HG03139 (cell line): ENCODE results near the gene IRAK2.
A peak's percentile ranks its signal among the peaks of the same experiment; 100 is the strongest.

Experiments
- ATAC-seq: cut with Tn5 transposase; IDR thresholded peaks from one replicate; pipeline ENCODE4 v1.9.1; 2021; ENCODE audit not compliant: unreplicated experiment

The IRAK2 gene

DNA sequence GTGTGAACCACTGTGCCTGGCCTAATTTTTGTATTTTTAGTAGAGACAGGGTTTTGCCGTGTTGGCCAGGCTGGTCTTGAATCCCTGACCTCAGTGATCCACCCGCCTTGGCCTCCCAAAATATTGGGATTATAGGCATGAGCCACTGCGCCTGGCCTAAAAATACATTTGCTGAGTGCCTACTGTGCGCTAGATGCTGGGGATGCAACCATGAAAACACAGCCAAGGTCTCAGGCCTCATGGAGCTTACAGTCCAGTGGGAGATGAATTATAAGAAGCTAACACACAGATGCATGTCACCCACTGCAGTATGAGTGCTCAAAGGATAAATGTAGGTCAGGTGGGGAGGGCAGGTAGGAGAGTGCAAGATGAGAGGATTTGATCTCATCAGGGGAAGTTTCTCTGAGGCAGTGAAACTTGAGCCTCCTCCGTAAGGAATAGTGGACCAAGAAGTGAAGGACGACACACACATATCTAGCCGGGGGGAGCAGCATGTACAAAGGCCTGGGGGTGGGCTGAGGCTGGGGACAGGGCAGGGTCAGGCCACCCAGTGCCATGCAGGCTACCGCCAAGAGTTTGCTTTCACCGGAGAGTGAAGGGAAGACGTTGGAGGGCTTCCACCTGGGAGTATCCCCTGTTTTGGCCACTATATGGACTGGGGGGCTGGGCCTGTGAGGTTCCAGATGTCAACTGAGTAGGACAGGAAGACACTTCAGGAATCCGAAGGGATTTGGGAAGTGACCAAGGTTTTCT, 24.3 kb downstream of the IRAK2 start:
- ATAC-seq, result no peak

DNA sequence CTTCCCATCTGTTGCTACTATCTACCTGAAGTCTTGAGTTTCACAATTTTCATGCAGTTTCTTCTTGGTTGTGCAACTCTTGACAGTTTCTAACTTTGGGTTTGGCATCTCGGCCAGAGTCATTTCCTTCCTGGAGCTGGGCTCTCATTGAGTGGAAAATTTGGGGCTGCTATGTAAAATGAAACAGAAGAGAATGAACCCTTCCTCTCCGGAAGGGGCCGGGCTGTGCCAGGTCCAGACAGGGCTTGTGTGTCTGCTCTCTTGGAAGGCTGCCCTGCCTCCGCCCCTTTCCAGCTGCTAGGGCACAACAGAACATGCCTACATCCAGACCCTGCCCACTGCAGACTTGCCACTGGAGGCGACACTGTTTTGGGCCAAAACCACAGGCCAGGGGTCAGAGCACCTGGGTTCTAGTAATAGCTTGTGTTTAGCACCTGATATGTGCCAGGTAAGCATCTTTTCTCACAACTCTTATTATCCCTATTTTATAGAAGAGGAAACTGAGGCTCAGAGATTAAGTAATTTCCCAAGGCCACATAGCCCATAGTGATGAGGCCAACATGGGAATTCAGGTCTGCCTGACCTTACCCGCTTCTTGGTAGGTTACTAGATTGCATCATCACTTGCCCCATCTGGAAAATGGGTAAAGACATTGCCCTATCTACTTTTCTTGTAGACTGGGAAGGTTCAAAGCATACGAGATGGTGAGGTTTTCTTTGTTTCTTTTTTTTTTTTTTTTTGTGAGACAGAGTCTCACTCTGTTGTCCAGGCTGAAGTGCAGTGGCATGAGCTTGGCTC, 25.0 kb downstream of the IRAK2 start:
- ATAC-seq, result no peak

DNA sequence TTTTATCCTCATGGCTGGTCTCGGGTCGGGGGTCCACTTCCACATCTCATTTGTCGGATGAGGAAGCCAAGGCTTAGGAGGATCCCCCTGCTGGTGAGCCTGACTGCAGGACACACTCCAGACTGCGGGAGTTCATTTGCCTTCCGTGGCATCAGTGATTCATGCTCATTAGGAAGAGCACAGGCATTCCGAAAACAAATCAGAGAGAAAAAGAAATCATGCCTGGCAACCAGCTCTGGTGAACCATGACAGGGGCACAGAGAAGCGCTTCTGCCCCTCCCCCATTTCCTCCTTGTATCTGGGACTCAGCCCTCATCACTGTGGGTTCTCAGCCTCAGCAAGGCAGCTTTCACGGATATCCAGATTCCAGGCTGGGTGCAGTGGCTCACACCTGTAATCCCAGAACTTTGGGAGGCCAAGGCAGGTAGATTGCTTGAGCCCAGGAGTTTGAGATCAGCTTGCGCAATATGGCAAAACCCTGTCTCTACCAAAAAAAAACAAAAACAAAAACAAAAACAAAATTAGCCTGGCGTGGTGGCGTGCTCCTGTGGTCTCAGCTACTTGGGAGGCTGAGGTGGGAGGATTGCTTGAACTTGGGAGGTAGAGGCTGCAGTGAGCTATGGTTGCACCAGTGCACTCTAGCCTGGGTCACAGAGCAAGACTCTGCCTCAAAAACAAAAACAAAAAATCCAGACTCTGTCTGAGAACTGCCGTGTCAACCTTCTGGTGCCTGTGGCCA, 28.4 kb downstream of the IRAK2 start:
- peak; percentile 36 for ATAC-seq

DNA sequence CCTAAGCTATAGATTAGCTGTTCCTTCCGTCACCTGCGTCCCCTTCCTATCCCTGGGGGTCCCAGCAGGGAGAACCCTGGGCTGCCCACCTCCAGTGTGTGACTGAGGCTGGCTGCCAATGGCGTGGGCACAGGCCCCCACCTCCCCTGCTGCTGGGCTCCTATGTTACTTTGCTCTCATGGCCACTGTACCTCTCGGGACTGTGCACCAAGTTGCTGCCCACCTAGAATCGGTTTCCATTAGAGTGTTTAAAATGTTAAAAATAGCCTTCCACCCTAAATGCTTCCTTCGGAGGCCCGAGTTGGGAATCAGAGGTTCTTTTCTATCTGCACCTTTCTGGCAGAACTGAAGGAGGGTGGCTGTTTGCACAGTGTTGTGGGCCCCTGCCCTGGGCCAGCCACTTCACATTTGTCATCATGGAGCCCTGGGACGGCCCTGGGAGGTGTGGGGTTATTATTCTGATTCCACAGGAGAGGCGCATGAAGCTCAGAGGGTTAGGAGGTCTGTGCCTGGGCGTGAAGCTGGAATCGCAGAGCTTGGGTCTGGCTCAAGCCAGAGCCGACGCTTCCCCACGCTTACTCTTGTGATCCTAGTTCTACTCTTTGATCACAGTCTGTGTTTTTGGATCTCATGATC, 29.1 kb downstream of the IRAK2 start:
- no peak for ATAC-seq

DNA sequence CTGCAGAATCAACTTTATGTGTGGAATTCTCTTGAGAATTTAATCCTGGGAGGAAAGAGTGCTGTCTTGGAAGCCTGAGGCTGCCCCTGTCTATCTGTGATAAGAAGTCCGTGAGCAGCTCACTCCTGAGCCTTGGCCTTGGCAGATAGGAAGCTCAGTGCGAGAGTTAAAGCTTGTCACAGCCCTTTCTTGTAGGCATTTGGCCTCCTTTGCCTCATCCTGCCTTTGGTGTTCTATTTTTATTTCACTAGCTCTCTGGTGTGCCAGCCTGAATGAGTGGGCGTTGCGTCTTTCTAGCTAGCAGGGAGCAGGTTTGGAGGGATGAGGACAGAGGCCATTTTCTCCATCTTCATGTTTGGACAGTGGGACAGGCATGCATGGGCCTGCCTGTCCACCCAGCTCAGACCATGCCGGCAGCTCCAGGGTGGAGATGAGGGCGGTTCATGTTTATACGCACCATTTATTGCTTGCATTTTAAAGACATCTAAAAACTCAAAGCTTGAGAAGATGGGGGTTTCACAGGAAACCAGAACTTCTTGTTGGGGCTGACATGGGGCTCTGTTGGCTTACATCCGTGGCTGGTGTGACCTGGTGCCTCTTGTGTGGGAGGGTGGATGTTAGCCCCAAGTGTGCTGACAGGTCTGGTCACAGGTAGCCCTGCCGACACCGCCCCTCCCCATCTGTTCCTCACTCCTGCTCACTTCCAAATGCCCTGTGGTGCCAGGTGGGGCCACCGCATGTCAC, 29.8 kb downstream of the IRAK2 start:
- ATAC-seq, result no peak

DNA sequence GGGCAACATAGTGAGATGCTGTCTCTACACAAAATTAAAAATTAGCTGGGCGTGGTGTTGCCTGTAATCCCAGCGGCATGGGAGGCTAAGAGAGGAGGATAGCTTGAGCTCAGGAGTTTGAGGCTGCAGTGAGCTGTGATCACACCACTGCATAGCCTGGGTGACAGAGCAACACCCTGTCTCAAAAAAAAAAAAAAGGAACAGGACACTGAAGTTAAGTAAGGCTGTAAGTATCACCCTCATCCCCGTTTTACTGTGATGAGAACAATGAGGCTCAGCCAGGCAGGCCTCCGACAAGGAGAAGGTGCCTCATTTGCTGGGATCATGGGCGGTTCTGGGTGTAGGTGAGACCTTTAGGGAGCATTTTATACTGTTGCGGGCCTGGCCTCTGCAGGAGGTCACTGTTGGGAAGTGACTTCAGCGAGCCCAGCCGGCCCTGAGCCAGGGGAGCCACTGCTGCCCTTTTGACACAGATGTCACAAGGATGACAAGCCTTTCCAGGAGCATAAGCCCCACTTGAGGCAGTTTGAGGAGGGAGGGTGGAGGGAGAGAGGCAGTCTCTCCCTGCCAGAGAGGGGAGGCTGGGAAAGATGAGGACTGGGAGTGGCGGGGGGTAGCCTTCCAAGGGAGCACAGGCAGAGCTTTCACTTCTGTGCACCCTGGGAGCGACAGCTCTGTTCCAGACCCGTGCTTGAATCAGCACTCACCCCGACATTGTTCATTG, 30.8 kb downstream of the IRAK2 start:
- no peak for ATAC-seq

DNA sequence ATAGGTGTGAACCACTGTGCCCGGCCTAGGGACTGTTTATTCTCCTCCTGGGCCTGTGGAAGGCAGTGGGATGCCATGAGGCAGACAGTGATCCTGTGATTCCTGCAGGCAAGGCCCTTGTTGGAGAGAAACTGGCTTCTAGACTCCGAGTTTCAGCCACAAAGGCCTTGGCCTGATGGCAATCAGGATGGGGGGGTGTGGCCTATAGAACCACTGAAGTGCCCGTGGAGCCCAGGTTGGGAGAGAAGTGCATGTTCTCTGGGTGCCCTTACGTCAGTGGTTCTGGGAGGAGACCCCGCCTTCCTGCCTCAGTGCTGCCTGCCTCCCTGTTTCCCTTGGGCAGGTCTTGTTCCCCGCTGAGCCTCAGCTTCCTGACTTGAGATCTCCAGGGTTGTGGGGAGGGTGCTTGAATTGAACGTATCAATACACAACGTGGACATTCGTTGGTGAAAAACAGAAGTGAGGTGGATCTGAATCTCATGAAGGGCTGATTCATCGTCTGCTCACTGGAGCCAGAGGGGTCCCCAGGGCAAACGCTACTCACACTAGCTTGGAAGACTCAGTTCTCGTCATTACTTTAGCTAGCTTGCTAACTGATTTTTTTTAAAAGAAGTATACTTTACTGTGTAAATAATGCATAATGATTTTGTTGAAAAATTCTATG, 31.8 kb downstream of the IRAK2 start:
- ATAC-seq, result no peak

DNA sequence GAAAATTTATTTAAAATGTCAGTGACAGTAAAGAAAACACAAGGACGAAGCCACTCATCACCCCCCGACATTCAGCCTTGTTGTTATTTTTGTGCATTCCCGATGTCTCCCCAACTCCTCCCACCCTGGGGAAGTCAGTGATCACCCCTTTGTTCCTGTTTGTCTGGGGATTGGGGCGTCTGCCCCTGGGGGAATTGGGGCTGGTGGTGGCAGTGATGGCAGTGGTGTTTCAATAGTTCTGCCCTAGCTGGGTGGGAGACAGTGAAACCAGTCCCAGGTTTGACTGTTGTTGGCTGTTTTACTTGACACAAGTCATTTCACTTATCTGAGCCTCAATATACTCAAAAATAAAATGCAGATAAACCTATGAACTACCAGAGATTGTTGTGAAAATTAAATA, 33.5 kb downstream of the IRAK2 start:
- ATAC-seq, result no peak

DNA sequence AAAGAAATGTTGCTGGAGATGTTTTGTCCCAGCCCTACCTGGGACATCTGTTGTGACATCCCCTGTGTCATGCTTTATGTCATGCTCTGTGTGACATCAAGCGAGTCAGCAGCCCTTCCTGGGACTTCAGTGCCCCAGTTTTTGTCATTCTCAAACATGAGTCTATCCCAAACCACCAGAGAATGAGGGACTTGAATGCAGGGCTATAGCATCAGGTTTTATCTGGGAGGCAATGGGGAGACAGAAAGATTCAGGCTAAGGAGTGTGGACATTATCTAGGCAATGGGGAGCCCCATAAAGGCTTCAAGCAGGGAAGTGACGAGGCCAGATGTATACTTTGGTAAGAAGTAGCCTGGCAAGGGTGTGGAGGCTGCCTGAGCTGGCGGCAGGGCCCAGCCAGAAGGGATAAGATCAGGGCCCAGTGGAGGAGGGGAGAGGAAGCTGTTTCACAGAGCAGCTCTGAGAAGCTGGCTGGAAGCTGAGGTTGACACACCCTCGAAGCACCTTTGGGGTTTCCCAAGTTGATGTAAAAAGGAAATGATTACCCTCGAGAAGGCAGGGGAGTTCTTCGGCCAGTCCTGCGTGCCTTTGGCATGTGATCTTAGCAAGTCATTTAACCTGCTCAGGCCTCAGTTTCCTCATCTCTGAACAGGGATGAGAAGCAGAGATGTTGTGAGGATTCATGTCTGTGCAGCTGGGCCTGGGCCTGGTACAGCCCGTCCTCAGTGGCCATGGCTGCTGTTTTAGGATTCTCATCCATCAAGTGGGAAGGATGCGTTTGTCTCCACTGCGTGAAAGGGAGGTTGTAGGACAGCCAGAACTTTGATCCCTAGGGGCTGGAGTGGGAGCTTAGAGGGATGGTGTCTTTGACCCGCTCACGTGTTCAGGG, 34.3 kb downstream of the IRAK2 start:
- ATAC-seq, result peak; percentile 81

DNA sequence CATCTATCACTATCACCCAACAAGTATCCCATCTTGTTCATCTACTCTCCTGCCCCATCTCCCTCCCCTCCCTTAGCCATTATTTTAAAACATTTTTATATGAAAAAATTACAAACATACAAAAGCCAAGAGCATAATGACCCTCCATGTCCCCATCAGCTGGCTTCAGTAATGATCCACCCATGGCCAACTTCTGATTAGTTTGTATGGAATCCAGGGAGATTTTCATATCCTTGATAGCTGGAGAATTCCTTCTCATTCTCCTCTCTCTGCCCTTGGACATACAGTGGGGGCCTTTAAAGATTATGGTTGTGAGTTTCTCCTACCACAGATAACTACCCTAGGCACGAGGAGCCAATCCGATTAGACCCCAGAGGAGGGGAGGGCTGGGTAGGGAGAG, 40.2 kb downstream of the IRAK2 start:
- ATAC-seq, result no peak

DNA sequence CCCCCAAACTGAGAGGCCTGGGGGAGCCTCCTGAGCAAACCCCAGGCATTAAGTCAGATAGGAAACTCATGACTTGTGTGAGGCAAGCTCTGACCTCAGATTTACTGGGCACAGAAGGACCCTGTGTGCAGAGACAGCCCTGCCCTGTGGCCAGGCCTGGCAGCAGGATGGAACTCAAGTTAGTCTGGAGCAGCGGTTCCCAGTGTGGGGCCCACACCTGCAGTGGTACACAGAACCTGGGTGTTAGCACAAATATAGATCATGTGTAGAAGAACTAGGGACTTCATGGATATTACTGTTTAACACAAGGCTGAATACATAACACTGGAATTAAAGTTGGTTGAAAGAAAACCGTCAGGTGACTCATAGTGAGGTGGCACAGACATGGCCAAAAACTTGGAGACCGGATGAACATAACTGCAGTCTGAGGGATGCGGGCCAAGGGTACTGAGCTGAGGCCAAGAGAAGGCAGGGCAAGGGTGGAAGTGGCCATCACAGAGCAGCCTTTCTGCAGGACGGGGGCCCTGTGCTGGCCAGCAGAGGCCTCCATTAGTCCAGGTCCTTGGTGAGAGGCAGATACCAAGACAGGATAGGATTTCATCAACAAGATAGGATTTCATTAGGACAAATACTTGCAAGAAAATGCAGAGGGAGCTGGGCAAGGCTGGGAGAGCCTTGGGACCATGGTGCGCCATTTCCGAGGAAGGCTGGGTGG, 40.9 kb downstream of the IRAK2 start:
- no peak for ATAC-seq

DNA sequence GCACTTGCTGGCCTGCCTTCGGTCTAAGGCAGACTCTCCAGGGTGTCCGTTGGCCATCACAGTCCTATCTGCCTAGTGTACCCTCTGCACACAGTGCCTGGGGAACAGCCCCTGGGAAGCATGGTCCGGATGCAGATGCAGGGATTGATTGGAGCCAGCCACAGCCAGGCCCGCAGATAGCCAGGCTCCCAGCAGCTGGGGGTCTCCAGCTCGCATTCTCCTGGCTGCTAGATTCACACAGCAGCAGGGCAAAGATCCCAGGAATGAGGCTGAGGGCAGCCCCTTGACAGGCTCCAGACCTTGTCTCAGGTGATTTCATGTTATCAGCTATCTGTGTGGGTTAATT, 41.4 kb downstream of the IRAK2 start:
- ATAC-seq, result no peak

DNA sequence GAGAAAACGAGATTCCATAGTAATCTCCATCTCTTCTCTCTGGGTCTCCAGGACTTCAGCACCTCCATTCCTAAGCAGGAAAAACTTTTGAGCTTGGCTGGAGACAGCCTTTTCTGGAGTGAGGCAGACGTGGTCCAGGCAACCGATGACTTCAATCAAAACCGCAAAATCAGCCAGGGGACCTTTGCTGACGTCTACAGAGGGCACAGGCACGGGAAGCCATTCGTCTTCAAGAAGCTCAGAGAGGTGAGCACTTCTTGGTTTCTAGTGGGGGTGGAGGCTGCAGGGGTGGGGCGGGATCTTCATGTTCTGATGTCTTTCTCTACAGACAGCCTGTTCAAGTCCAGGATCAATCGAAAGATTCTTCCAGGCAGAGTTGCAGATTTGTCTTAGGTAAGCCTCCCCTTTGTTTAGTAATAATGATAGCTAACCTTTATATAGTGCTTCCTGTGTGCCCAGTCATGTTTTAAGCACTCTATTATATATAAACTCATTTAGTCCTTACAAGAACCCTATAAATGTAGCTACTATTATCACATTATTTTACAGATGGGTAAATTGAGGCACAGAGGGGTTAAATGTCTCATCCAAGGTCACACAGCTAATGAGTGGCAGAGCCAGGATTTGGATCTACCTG, 48.6 kb downstream of the IRAK2 start:
- ATAC-seq, result no peak

DNA sequence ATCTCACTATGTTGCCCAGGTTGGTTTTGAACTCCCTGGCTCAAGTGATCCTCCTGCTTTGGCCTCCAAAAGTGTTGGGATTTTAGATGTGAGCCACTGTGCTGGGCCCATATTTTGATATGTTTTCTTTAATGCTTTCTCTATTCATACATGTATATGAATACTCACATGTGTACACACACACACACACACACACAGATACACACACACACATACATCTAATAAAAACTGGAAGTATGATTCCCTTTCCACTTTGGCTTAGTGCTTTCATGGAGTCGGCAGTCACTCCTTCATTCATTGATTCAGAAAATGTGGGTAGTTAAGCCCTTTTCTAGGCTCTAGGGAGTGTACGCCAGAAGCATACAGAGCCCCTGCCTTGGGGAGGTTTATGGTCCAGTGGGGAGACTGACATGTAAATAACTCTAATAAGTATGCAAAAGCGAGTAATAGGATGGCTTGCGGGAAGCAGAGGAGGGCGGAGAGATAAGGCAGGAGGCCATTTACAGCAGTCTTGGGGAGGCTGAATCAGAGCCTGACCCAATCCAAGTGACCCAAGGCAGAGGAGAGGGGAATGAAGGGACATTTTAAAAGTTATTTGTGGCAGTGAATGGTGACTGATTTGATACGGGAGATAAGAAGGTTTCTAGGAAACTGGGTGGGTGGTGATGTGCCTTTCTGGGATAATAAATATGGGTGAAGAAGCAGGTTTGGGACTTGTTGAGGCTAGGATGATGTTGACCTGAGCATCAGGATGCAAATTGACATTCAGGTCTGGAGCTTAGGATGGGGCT, 51.1 kb downstream of the IRAK2 start:
- no peak for ATAC-seq

DNA sequence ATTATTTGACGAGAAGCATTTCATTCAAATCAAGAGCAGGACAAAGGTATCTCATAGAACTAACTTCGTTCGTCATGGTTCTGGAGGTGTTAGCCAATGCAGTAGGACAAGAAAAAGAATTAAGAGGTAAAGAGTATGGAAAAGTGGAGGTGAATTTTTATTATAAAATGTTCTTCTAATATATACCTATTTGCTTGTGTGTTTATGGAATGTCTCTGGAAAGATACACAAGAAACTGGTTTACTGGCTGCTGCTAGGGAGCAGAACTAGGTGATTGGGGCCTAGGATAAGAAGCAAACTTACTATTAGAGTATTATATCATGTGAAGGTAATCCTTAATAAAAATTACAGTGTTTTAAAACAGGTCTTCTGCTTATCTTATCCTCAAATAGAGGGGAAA, 52.6 kb downstream of the IRAK2 start:
- no peak for ATAC-seq

DNA sequence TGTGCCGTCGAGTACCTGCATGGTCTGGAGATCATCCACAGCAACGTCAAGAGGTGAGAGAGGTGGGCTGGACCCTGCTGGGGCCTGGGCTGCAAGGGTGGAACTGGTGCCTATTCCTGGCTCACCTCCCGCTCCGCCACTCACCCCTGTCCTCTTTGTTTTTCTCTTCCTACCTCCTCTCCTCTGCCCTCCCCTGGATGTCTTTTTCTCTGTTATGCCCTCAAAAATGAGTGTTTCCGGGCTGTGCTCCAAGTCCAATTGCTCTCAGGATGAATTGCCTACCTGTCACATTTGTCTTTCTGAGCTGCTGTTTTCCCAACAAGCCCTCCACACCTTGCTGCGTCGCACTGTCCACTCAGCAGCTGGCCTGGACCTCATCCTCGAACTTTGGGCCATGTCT, 55.0 kb downstream of the IRAK2 start:
- ATAC-seq, result no peak
